Measurements from ENCODE around the gene BRSK1. TPM values are rescaled to one million over a fixed set of nuclear protein-coding genes. Genes with fewer than 3 reads are reported as not detected.

BRSK1 gene
- total and polyA plus RNA-seq, 9 donors = 1.9 to 11.3 (median 4.8) TPM

GRCh38 chr19:55258828-55259539 is 24.8 kb upstream of the BRSK1 start, which contains the start of gene PPP6R1:
PPP6R1 (minus strand) TSS chr19:55259017; CDS start chr19:55247103, 11,914 bp downstream.
- Histone ChIP-seq H3K27ac (peak within 1 kb of the TSS; percentile 70 to 84), H3K27me3 (no peaks in the 10 kb centered on the region), H3K36me3 (no peaks in the 10 kb centered on the region), H3K4me1 (ENCODE audit: insufficient read depth) (peaks cover 18% of the 10 kb centered on the region), H3K9me3 (no peaks in the 10 kb centered on the region), H3K4me3 (peak within 1 kb of the TSS; percentile 92)
- 0 to 1% (median 0%) methylated on average over 62 to 76 of the region's 76 CpGs for WGBS, 3 donors
- peak; percentile 10 for TF ChIP-seq EP300 (IDR thresholded peaks at IDR 0.05)
- TF ChIP-seq POLR2A (IDR thresholded peaks at IDR 0.05) = peak; percentile 75
- TF ChIP-seq CTCF (IDR thresholded peaks at IDR 0.05) = peak in 1 of 3 donors; percentile 61
- peak; percentile 98 to 100 (median 98) for DNase-seq
- intact Hi-C loops (cut with DNase I) = loop anchor here in 1 of 4 donors (5.0 kb wide), 1 partner anchor 142 kb away; the partner anchor contains the start of gene PPP1R12C

- WGBS, 3 donors = 35 to 43% (median 37%) methylated on average over 29 of the region's 29 CpGs
Observed at GRCh38 chr19:55259540-55260210, 24.1 kb upstream of the BRSK1 start.

GRCh38 chr19:55261671-55262126 is 22.1 kb upstream of the BRSK1 start:
- intact Hi-C loops (cut with DNase I) = no loop called here
- Histone ChIP-seq H3K4me1 (ENCODE audit: insufficient read depth) (peaks cover 9% of the 10 kb centered on the region), H3K9me3 (no peaks in the 10 kb centered on the region), H3K27me3 (no peaks in the 10 kb centered on the region), H3K36me3 (no peaks in the 10 kb centered on the region), H3K27ac (no peak overlapping the region), H3K4me3 (no peak overlapping the region)
- no peak for TF ChIP-seq EP300 (IDR thresholded peaks at IDR 0.05)
- TF ChIP-seq CTCF (IDR thresholded peaks at IDR 0.05) = no peak
- TF ChIP-seq POLR2A (IDR thresholded peaks at IDR 0.05) = no peak
- peak in 1 of 5 donors; percentile 42 for DNase-seq
- WGBS, 3 donors = 81 to 87% (median 81%) methylated on average over 13 of the region's 13 CpGs

More at GRCh38 chr19:55259540-55260210, 24.1 kb upstream of the BRSK1 start:
- H3K4me1 ChIP-seq (ENCODE audit: insufficient read depth) = peaks cover 18% of the 10 kb centered on the region
- peak overlapping the region; percentile 47 to 84 for H3K27ac ChIP-seq
- no peaks in the 10 kb centered on the region for H3K36me3 ChIP-seq
- peak in 3 of 5 donors; percentile 43 to 72 (median 64) for DNase-seq
- H3K27me3 ChIP-seq = no peaks in the 10 kb centered on the region
- intact Hi-C loops (cut with DNase I) = loop anchor here in 1 of 4 donors (5.0 kb wide), 1 partner anchor 142 kb away; the partner anchor contains the start of gene PPP1R12C
- H3K9me3 ChIP-seq = no peaks in the 10 kb centered on the region
- TF ChIP-seq POLR2A (IDR thresholded peaks at IDR 0.05) (no peak), CTCF (IDR thresholded peaks at IDR 0.05) (no peak)
- H3K4me3 ChIP-seq = peak overlapping the region; percentile 92

GRCh38 chr19:55262359-55262758 is 21.4 kb upstream of the BRSK1 start:
- no peak for TF ChIP-seq CTCF (IDR thresholded peaks at IDR 0.05)
- TF ChIP-seq POLR2A (IDR thresholded peaks at IDR 0.05) = no peak
- TF ChIP-seq EP300 (IDR thresholded peaks at IDR 0.05) = no peak
- Histone ChIP-seq H3K27me3 (no peaks in the 10 kb centered on the region), H3K27ac (no peak overlapping the region), H3K4me3 (no peak overlapping the region), H3K36me3 (no peaks in the 10 kb centered on the region), H3K9me3 (no peaks in the 10 kb centered on the region), H3K4me1 (ENCODE audit: insufficient read depth) (peaks cover 4% of the 10 kb centered on the region)
- whole genome bisulfite sequencing, 3 donors = 92 to 95% (median 94%) methylated on average over 9 of the region's 9 CpGs
- DNase-seq = no peak
- intact Hi-C loops (cut with DNase I) = no loop called here
